ENCODE data around the gene TALDO1. TPM values are rescaled to one million over a fixed set of nuclear protein-coding genes. Genes with fewer than 3 reads are reported as not detected.

Gene TALDO1
- total and polyA plus RNA-seq, 12 donors = 64.3 to 167 (median 145) TPM

DNA sequence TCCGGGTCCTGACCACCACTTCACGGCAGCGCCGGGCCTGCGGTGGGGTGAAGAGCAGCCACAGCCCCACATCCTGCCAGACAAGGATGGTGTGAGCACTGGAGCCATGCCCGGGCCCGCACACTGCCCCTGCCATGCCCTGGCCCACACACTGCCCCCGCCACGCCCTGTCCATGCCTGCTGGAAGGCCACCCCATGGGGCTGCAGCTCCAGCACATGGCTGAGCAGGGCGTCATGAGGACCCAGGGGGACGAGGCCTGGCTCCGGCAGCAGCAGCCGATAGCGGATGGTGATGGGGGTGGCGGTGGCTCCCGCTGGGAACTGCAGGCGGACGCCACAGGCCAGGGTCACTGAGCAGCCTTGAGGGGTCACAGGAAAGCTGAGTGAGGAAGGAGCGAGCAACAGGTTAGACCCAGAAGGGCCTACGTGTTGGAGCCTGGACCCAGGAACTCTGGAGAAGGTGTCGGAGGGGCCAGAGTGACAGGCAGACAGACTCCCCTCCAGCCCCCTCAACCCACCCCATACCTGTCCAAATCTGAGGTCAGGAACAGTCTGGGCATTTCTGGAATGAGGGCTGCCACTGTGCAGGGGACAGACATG, 54.9 kb downstream of the TALDO1 start:
- DNase-seq = no peak
- H3K4me3 ChIP-seq = no peak overlapping the region
- H3K27me3 ChIP-seq = no peaks in the 10 kb centered on the region
- intact Hi-C loops (cut with DNase I) = no loop called here
- TF ChIP-seq POLR2A (IDR thresholded peaks at IDR 0.05) = no peak
- TF ChIP-seq, protein P1, sequence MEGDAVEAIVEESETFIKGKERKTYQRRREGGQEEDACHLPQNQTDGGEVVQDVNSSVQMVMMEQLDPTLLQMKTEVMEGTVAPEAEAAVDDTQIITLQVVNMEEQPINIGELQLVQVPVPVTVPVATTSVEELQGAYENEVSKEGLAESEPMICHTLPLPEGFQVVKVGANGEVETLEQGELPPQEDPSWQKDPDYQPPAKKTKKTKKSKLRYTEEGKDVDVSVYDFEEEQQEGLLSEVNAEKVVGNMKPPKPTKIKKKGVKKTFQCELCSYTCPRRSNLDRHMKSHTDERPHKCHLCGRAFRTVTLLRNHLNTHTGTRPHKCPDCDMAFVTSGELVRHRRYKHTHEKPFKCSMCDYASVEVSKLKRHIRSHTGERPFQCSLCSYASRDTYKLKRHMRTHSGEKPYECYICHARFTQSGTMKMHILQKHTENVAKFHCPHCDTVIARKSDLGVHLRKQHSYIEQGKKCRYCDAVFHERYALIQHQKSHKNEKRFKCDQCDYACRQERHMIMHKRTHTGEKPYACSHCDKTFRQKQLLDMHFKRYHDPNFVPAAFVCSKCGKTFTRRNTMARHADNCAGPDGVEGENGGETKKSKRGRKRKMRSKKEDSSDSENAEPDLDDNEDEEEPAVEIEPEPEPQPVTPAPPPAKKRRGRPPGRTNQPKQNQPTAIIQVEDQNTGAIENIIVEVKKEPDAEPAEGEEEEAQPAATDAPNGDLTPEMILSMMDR (IDR thresholded peaks at IDR 0.05) = no peak
- H3K36me3 ChIP-seq (replicated peaks in 1 of 2) = peaks cover 0 to 42% of the 10 kb centered on the region in 2 donors
- no peak overlapping the region for H3K27ac ChIP-seq
- WGBS, 4 donors = 94 to 98% (median 95%) methylated on average over 11 to 21 of the region's 21 CpGs
- no peaks in the 10 kb centered on the region for H3K9me3 ChIP-seq (replicated peaks in 1 of 3)
- peaks cover 11 to 20% of the 10 kb centered on the region in 2 donors for H3K4me1 ChIP-seq (replicated peaks in 1 of 2)

DNA sequence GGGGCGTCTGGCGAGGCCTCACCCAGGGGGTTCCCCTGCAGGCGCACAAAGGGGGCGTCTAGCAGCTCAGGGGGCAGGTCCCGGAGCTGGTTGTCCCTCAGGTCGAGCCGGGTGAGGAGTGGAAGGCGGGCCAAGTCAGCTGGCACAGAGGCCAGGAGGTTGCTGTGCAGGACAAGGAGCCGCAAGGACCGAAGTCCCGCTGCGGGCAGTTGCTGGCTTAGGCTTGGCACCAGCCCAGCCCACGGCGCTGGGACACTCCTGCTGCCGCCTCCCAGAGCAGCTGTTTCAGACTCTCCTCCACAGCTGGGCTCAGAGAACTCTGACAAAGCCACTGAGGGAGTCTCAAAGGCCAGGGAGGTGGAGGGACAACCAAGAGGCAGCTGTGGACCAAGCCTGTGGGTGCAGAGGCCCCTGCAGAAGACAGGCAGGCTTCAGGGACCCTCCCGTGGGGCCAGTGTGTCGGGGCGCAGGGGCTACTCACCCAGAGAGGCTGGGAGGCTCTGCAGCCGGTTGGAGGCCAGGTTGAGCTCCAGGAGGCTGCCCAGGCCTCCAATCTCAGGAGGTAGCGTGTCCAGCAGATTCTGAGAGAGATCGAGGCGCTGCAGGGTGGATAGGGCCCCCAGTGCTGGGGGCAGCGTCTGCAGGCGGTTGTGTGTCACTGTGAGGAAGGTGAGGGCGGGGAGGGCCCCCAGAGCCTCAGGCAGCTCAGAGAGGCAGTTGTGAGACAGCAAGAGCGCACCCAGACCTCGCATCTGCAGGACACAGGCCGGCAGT, 55.6 kb downstream of the TALDO1 start:
- TF ChIP-seq, protein P1 (IDR thresholded peaks at IDR 0.05) = no peak
- TF ChIP-seq POLR2A (IDR thresholded peaks at IDR 0.05) = no peak
- intact Hi-C loops (cut with DNase I) = no loop called here
- Histone ChIP-seq H3K9me3 (replicated peaks in 1 of 3) (no peaks in the 10 kb centered on the region), H3K27me3 (no peaks in the 10 kb centered on the region), H3K4me3 (no peak overlapping the region), H3K36me3 (replicated peaks in 1 of 2) (peaks cover 0 to 42% of the 10 kb centered on the region in 2 donors), H3K27ac (no peak overlapping the region), H3K4me1 (replicated peaks in 1 of 2) (peaks cover 8 to 17% of the 10 kb centered on the region in 2 donors)
- DNase-seq = no peak
- 91 to 95% (median 94%) methylated on average over 6 to 28 of the region's 28 CpGs for WGBS, 4 donors

GRCh38 chr11:803467-803742, 56.1 kb downstream of the TALDO1 start:
- no peaks in the 10 kb centered on the region for H3K9me3 ChIP-seq (replicated peaks in 1 of 3)
- H3K27ac ChIP-seq = no peak overlapping the region
- 56 to 95% (median 91%) methylated on average over 3 to 8 of the region's 8 CpGs; no CpG with 5 or more reads in 1 of the 4 donors for WGBS, 4 donors

More at GRCh38 chr11:803467-803742, 56.1 kb downstream of the TALDO1 start:
- DNase-seq = no peak
- intact Hi-C loops (cut with DNase I) = no loop called here
- H3K4me1 ChIP-seq (replicated peaks in 1 of 2) = peaks cover 9 to 18% of the 10 kb centered on the region in 2 donors
- no peak overlapping the region for H3K4me3 ChIP-seq
- peaks cover 0 to 42% of the 10 kb centered on the region in 2 donors for H3K36me3 ChIP-seq (replicated peaks in 1 of 2)
- no peak for TF ChIP-seq POLR2A (IDR thresholded peaks at IDR 0.05)
- TF ChIP-seq, protein P1 (IDR thresholded peaks at IDR 0.05) = no peak
- no peaks in the 10 kb centered on the region for H3K27me3 ChIP-seq
